A673 (cell line): ENCODE results near the gene PTP4A2. TPM values are rescaled to one million over a fixed set of nuclear protein-coding genes. Genes with fewer than 3 reads are reported as not detected.

Experiments used
- BruUV-seq: library from RNA; stranded (reverse); fragments of 400-500 nt; replicated peaks from 2 replicates; lab custom pipeline; 2021; lab: Mats Ljungman, UMichigan
- CTCF ChIA-PET: fragments of 300-600 bp; sonication (Branson Sonifier 250); formaldehyde crosslinking; loops from one replicate; lab custom pipeline; 2022; ENCODE audit warnings: antibody characterized with exemption; lab: Charles Lee
- POLR2A ChIA-PET: fragments of 300-600 bp; sonication (Branson Sonifier 250); formaldehyde crosslinking; loops from one replicate; lab custom pipeline; 2022; ENCODE audit warnings: antibody characterized with exemption; ENCODE audit not compliant: low non-redundant PET; lab: Charles Lee
- DNase-seq: peaks from one replicate; pipeline ENCODE4 v3.0.0-alpha.2; 2015; ENCODE audit warnings: low spot score
- H3K27ac ChIP-seq: fragments of 200-600 bp; sonication (generic); 2 replicates; pipeline ENCODE4 v1.5.1; 2016; ENCODE audit warnings: mixed run types, low read depth, mild to moderate bottlenecking, mixed read lengths, antibody characterized with exemption, low read length; ENCODE audit not compliant: poor library complexity, severe bottlenecking
- H3K27me3 ChIP-seq: fragments of 200-600 bp; sonication (generic); replicated peaks from 2 replicates; pipeline ENCODE4 v1.6.1; 2017; ENCODE audit warnings: mixed run types, low read depth, mild to moderate bottlenecking, mixed read lengths, antibody characterized with exemption, low read length; ENCODE audit not compliant: insufficient read depth, poor library complexity
- H3K36me3 ChIP-seq: fragments of 200-600 bp; sonication (generic); 2 replicates; pipeline ENCODE4 v1.6.1; 2016; ENCODE audit warnings: mixed run types, mild to moderate bottlenecking, mixed read lengths, antibody characterized with exemption, low read length; ENCODE audit not compliant: insufficient read depth, poor library complexity, severe bottlenecking
- H3K4me1 ChIP-seq: fragments of 200-600 bp; sonication (generic); 2 replicates; pipeline ENCODE4 v1.6.1; 2017; ENCODE audit warnings: mixed run types, mild to moderate bottlenecking, mixed read lengths, antibody characterized with exemption, low read length; ENCODE audit not compliant: insufficient read depth, poor library complexity, severe bottlenecking
- H3K4me3 ChIP-seq: fragments of 200-600 bp; sonication (generic); 2 replicates; pipeline ENCODE4 v1.5.1; 2016; ENCODE audit warnings: low read depth, mixed run types, mild to moderate bottlenecking, mixed read lengths, low read length; ENCODE audit not compliant: poor library complexity, severe bottlenecking
- H3K9me3 ChIP-seq: fragments of 200-600 bp; sonication (generic); 2 replicates; pipeline ENCODE4 v1.6.1; 2016; ENCODE audit warnings: mixed run types, low read depth, mild to moderate bottlenecking, mixed read lengths, antibody characterized with exemption, low read length; ENCODE audit not compliant: poor library complexity, severe bottlenecking
- EZH2 ChIP-seq: fragments of 200-600 bp; sonication (generic); IDR thresholded peaks from 2 replicates; pipeline ENCODE4 v1.6.1; 2017; ENCODE audit warnings: borderline replicate concordance, low read depth, mild to moderate bottlenecking, mixed read lengths, antibody characterized with exemption, low read length; ENCODE audit not compliant: poor library complexity, severe bottlenecking
- intact Hi-C: fragments of 100-400 bp; cut with micrococcal nuclease; formaldehyde crosslinking; loops from one replicate; pipeline ENCODE4 v1.10.0; 2022; ENCODE audit not compliant: unreplicated experiment
- total RNA-seq: library from RNA; stranded (reverse); gene quantifications from 2 replicates; pipeline ENCODE4 v1.2.3, GENCODE V29; 2021
- TF ChIP-seq, protein P1 (sequence below): fragments of 300-800, 200-600 bp; sonication (generic); conservative IDR thresholded peaks from 2 replicates; pipeline ENCODE4 v1.5.1; 2017; ENCODE audit warnings: low read depth, mild to moderate bottlenecking, antibody characterized with exemption, low read length, moderate library complexity, mixed read lengths

The PTP4A2 gene
- total RNA-seq, 1 experiment from 2014 or later: 283 TPM

DNA sequence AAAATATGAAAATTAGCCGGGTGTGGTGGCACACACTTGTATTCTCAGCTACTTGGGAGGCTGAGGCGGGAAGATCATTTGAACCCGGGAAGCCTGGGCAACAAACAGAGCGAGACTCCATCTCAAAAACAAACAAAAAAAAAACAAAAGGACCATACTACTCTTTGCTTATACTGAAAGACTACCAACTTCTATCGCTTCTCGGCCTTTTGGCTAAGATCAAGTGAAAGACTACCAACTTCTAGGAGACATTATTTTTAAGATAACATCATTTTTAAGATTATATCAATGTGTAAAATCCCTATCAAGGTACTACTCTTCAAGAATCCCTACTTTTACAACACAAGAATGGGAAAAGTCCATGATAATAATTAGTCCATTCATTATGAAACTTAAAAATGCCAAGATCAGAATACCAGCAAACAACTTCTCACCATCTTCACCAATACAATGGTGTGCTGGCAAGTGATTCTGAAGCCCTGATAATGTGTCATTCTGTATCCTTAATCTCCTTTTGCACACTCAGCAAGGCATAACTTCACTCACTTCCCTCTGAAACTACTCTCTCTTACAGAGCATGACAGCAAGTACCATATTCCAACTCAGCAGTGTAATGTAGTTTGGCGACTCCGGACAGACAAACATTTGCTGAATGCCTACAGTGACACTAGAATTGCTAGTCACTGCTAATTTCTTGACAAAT, 1.7 kb downstream of the PTP4A2 start:
- intact Hi-C loops: no loop called here
- peaks cover 66% of the 10 kb centered on the region for H3K4me1 ChIP-seq
- no peaks in the 10 kb centered on the region for H3K27me3 ChIP-seq
- POLR2A ChIA-PET: no interaction called here
- H3K27ac ChIP-seq: peak overlapping the region; percentile 86
- CTCF ChIA-PET: no interaction called here
- no peaks in the 10 kb centered on the region for H3K36me3 ChIP-seq
- TF ChIP-seq, protein P1, sequence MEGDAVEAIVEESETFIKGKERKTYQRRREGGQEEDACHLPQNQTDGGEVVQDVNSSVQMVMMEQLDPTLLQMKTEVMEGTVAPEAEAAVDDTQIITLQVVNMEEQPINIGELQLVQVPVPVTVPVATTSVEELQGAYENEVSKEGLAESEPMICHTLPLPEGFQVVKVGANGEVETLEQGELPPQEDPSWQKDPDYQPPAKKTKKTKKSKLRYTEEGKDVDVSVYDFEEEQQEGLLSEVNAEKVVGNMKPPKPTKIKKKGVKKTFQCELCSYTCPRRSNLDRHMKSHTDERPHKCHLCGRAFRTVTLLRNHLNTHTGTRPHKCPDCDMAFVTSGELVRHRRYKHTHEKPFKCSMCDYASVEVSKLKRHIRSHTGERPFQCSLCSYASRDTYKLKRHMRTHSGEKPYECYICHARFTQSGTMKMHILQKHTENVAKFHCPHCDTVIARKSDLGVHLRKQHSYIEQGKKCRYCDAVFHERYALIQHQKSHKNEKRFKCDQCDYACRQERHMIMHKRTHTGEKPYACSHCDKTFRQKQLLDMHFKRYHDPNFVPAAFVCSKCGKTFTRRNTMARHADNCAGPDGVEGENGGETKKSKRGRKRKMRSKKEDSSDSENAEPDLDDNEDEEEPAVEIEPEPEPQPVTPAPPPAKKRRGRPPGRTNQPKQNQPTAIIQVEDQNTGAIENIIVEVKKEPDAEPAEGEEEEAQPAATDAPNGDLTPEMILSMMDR: no peak
- TF ChIP-seq EZH2: no peak
- no peaks in the 10 kb centered on the region for H3K9me3 ChIP-seq
- DNase-seq: no peak
- no TSS peak for BruUV-seq
- peak overlapping the region; percentile 79 for H3K4me3 ChIP-seq

DNA sequence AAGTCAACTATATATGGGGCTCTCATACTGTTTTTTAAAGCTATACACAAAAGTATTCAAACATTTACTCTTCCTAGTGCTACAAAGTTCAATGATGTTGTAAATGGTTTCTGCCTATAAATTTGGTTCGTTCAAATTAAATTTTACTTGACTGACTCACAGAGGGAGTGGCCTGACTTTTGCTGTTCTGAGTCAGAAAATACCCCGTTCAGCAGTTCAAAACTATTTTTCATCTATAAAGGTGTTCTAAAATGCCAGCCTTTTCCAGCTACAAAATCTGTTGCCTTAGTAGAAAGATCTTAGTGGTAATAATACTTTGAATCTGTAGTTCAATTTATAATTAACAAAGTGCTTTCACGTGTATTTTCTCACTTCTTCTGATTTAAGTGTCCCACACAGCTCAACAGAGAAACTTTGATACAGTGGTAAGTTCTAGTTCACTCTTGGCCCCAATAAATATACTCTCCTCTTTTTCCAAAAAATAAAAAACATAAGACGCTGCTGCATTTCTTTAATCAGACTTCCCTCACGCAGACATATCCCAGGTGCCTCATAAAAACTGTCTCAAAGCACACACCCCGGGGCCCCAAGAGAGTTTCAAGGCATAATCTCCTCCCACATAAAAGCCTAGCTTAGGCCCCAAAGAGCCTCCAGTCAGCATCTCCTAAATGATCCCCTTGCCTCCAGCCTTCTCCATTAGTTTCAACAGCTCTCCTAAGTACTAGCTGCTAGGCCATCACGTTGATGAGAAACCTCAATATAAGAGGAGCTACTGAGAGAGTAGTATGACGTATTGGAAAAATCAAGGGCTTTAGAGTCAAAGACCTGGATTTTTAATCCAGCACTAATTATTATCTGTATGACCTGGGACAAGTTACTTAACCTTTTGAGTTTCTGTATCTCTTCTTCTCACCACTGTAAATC, 3.2 kb downstream of the PTP4A2 start:
- no peaks in the 10 kb centered on the region for H3K27me3 ChIP-seq
- peaks cover 75% of the 10 kb centered on the region for H3K4me1 ChIP-seq
- TF ChIP-seq, protein P1: no peak
- TF ChIP-seq EZH2: no peak
- intact Hi-C loops: no loop called here
- peak; percentile 92 for DNase-seq
- H3K27ac ChIP-seq: peak overlapping the region; percentile 72
- peak overlapping the region; percentile 79 for H3K4me3 ChIP-seq
- no peaks in the 10 kb centered on the region for H3K9me3 ChIP-seq
- ChIA-PET CTCF (interaction anchor here (0.7 to 1.7 kb wide), 2 partner anchors 16 to 29 kb away, joined by 3 to 5 read pairs; no protein-coding TSS in a partner anchor), POLR2A (no interaction called here)
- BruUV-seq: TSS peak; percentile 20
- H3K36me3 ChIP-seq: no peaks in the 10 kb centered on the region

DNA sequence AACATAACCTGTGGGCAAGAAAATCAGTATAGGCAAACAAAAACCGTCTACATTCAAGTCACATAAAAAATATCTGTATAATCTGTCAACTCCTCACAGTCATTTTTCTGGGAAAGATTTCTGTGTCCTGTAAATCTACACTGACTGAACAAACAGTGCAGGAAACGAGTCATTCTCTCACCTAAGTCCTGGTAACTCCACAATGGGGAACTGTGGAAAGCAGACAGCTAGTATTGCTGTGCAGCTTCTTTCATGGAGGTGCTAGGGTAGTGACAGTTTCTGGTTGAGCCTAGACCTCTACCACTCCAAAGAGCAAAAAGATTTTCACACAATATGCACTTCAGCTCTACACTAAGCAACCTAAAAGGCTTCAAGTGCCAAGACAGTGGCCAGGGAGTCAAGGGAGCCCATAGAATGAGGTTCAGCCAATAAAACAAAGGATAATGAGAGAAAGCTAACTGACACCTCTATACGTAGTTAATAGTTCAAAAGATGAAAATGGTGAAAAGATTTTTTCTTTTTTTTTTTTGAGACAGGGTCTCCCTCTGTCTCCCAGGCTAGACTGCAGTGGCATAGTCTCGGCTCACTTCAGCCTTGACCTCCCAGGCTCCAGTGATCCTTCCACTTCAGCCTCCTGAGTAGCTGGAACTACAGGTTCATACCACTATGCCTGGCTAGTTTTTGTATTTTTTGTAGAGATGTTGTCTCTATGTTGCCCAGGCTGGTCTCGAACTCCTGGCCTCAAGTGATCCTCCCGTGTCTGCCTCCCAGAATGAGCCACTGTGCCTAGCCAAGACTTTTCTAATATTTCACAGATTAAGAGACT, 5.5 kb downstream of the PTP4A2 start:
- DNase-seq: no peak
- no peaks in the 10 kb centered on the region for H3K9me3 ChIP-seq
- ChIA-PET CTCF (no interaction called here), POLR2A (interaction anchor here (0.5 to 0.6 kb wide), 2 partner anchors 52 to 546 kb away, joined by 3 to 7 read pairs; no protein-coding TSS in a partner anchor)
- TF ChIP-seq, protein P1: no peak
- TF ChIP-seq EZH2: no peak
- no peaks in the 10 kb centered on the region for H3K27me3 ChIP-seq
- H3K4me1 ChIP-seq: peaks cover 71% of the 10 kb centered on the region
- no peaks in the 10 kb centered on the region for H3K36me3 ChIP-seq
- intact Hi-C loops: no loop called here
- H3K27ac ChIP-seq: peak overlapping the region; percentile 12
- H3K4me3 ChIP-seq: no peak overlapping the region
- no TSS peak for BruUV-seq
